IPS-11a (cell line): Measurements from ENCODE around the gene SMIM5.

ENCODE experiments used
- H3K4me3 ChIP-seq: one replicate; pipeline ENCODE4 v1.5.1; 2013; ENCODE audit warnings: low read depth, low read length, control low read depth

The SMIM5 gene

GRCh38 chr17:75665981-75666380 is 32.7 kb downstream of the SMIM5 start:
- peak overlapping the region; percentile 99 for H3K4me3 ChIP-seq

GRCh38 chr17:75666959-75667790 is 33.9 kb downstream of the SMIM5 start, which contains the start of the genes RECQL5 and SAP30BP:
Gene RECQL5, minus strand, starts transcription at chr17:75667154. Its CDS starts 597 bp downstream, at chr17:75666557.
Gene SAP30BP, plus strand, starts transcription at chr17:75667338. Its CDS starts 35 bp downstream, at chr17:75667373.
- H3K4me3 ChIP-seq, result peak within 1 kb of the TSS; percentile 99

GRCh38 chr17:75667825-75668224 is 34.6 kb downstream of the SMIM5 start:
- peak overlapping the region; percentile 99 for H3K4me3 ChIP-seq

- no peak overlapping the region for H3K4me3 ChIP-seq
Measured at GRCh38 chr17:75668489-75668888, 35.3 kb downstream of the SMIM5 start.

- no peak overlapping the region for H3K4me3 ChIP-seq
Measured at GRCh38 chr17:75670868-75671267, 37.6 kb downstream of the SMIM5 start.

- H3K4me3 ChIP-seq, result no peak overlapping the region
Measured at GRCh38 chr17:75672011-75672410, 38.8 kb downstream of the SMIM5 start.

GRCh38 chr17:75673487-75673886 is 40.3 kb downstream of the SMIM5 start:
- H3K4me3 ChIP-seq, result no peak overlapping the region

GRCh38 chr17:75676461-75676860 is 43.2 kb downstream of the SMIM5 start:
- no peak overlapping the region for H3K4me3 ChIP-seq

GRCh38 chr17:75679706-75680211 is 46.5 kb downstream of the SMIM5 start:
- no peak overlapping the region for H3K4me3 ChIP-seq

GRCh38 chr17:75680431-75680830 is 47.2 kb downstream of the SMIM5 start:
- H3K4me3 ChIP-seq, result no peak overlapping the region

- H3K4me3 ChIP-seq, result no peak overlapping the region
Measured at GRCh38 chr17:75681289-75681688, 48.1 kb downstream of the SMIM5 start.

- H3K4me3 ChIP-seq, result no peak overlapping the region
Measured at GRCh38 chr17:75683583-75683982, 50.3 kb downstream of the SMIM5 start.

- H3K4me3 ChIP-seq, result no peak overlapping the region
Measured at GRCh38 chr17:75684249-75684648, 51.0 kb downstream of the SMIM5 start.

- no peak overlapping the region for H3K4me3 ChIP-seq
Measured at GRCh38 chr17:75684924-75685323, 51.7 kb downstream of the SMIM5 start.

GRCh38 chr17:75685499-75685898 is 52.3 kb downstream of the SMIM5 start:
- H3K4me3 ChIP-seq, result no peak overlapping the region

GRCh38 chr17:75688209-75688825 is 55.1 kb downstream of the SMIM5 start:
- no peak overlapping the region for H3K4me3 ChIP-seq

- H3K4me3 ChIP-seq, result no peak overlapping the region
Measured at GRCh38 chr17:75689441-75689873, 56.2 kb downstream of the SMIM5 start.
